ENCODE measurements around the gene CYLD. TPM values are rescaled to one million over a fixed set of nuclear protein-coding genes. Genes with fewer than 3 reads are reported as not detected.

CYLD gene
- polyA plus RNA-seq, 1 donor from 2014 or later = 27.6 TPM

GRCh38 chr16:50702725-50703124 is 39.2 kb upstream of the CYLD start:
- H3K4me3 ChIP-seq (ENCODE audit: low read length) = no peak overlapping the region
- no peaks in the 10 kb centered on the region for H3K79me2 ChIP-seq (replicated peaks; ENCODE audit: insufficient read depth, low read length)
- H3K9me2 ChIP-seq (ENCODE audit: insufficient read depth, low read length) = no peaks in the 10 kb centered on the region
- no peaks in the 10 kb centered on the region for H3F3A ChIP-seq (ENCODE audit: insufficient read depth, low read length, poor library complexity, severe bottlenecking)
- H3K4me2 ChIP-seq (ENCODE audit: low read length) = no peak overlapping the region
- H2AFZ ChIP-seq (ENCODE audit: low read depth, low read length) = no peak overlapping the region
- H3K27me3 ChIP-seq (ENCODE audit: insufficient read depth, low read depth, low read length) = no peaks in the 10 kb centered on the region
- H3K36me3 ChIP-seq (ENCODE audit: insufficient read depth, low read length) = no peaks in the 10 kb centered on the region
- H3K9ac ChIP-seq (ENCODE audit: low read length) = no peak overlapping the region
- peaks cover 6% of the 10 kb centered on the region for H3K9me3 ChIP-seq (ENCODE audit: low read length)
- no peak overlapping the region for H3K27ac ChIP-seq (ENCODE audit: low read length)
- TF ChIP-seq REST (IDR thresholded peaks at IDR 0.05; ENCODE audit: borderline replicate concordance) (no peak), EP300 (conservative IDR thresholded peaks at IDR 0.05; ENCODE audit: poor library complexity, severe bottlenecking) (no peak), EZH2 (IDR thresholded peaks at IDR 0.05; ENCODE audit: borderline replicate concordance, insufficient read depth, low read length, poor library complexity, severe bottlenecking) (no peak), MXI1 (conservative IDR thresholded peaks at IDR 0.05; ENCODE audit: poor library complexity, severe bottlenecking) (no peak), POLR2AphosphoS5 (IDR thresholded peaks at IDR 0.05) (no peak), TAF1 (IDR thresholded peaks at IDR 0.05; ENCODE audit: low read depth) (no peak), RAD21 (conservative IDR thresholded peaks at IDR 0.05) (no peak), SMC3 (conservative IDR thresholded peaks at IDR 0.05; ENCODE audit: poor library complexity) (no peak)
- TF ChIP-seq, protein P1, sequence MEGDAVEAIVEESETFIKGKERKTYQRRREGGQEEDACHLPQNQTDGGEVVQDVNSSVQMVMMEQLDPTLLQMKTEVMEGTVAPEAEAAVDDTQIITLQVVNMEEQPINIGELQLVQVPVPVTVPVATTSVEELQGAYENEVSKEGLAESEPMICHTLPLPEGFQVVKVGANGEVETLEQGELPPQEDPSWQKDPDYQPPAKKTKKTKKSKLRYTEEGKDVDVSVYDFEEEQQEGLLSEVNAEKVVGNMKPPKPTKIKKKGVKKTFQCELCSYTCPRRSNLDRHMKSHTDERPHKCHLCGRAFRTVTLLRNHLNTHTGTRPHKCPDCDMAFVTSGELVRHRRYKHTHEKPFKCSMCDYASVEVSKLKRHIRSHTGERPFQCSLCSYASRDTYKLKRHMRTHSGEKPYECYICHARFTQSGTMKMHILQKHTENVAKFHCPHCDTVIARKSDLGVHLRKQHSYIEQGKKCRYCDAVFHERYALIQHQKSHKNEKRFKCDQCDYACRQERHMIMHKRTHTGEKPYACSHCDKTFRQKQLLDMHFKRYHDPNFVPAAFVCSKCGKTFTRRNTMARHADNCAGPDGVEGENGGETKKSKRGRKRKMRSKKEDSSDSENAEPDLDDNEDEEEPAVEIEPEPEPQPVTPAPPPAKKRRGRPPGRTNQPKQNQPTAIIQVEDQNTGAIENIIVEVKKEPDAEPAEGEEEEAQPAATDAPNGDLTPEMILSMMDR (IDR thresholded peaks at IDR 0.05; ENCODE audit: poor library complexity, severe bottlenecking) = no peak
- no peaks in the 10 kb centered on the region for H4K20me1 ChIP-seq (ENCODE audit: insufficient read depth)

DNA sequence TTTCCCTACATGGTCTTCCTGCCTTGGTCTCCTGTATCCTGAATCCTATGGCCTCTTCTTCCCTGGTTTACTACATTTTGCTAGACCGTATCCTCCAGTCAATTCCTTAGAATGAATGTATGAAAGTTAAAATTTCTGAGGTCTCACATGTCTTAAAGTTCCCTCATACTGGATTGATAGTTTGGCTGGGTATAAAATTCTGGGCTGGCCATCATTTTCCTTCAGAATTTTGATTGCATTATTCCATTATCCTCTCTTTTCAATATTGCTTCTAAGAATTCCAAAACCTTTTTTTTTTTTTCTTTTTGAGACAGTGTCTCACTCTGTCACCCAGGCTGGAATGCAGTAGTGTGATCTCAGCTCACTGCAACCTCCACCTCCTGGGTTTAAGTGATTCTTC is 37.6 kb upstream of the CYLD start:
- Histone ChIP-seq H2AFZ (ENCODE audit: low read depth, low read length) (no peak overlapping the region), H4K20me1 (ENCODE audit: insufficient read depth) (no peaks in the 10 kb centered on the region), H3K9me3 (ENCODE audit: low read length) (peaks cover 6% of the 10 kb centered on the region), H3K27me3 (ENCODE audit: insufficient read depth, low read depth, low read length) (no peaks in the 10 kb centered on the region), H3K9ac (ENCODE audit: low read length) (no peak overlapping the region), H3K9me2 (ENCODE audit: insufficient read depth, low read length) (no peaks in the 10 kb centered on the region), H3K79me2 (replicated peaks; ENCODE audit: insufficient read depth, low read length) (no peaks in the 10 kb centered on the region), H3F3A (ENCODE audit: insufficient read depth, low read length, poor library complexity, severe bottlenecking) (no peaks in the 10 kb centered on the region), H3K27ac (ENCODE audit: low read length) (no peak overlapping the region), H3K4me3 (ENCODE audit: low read length) (no peak overlapping the region), H3K36me3 (ENCODE audit: insufficient read depth, low read length) (no peaks in the 10 kb centered on the region), H3K4me2 (ENCODE audit: low read length) (no peak overlapping the region)
- TF ChIP-seq REST (IDR thresholded peaks at IDR 0.05; ENCODE audit: borderline replicate concordance) (no peak), EZH2 (IDR thresholded peaks at IDR 0.05; ENCODE audit: borderline replicate concordance, insufficient read depth, low read length, poor library complexity, severe bottlenecking) (no peak), MXI1 (conservative IDR thresholded peaks at IDR 0.05; ENCODE audit: poor library complexity, severe bottlenecking) (no peak), RAD21 (conservative IDR thresholded peaks at IDR 0.05) (no peak), EP300 (conservative IDR thresholded peaks at IDR 0.05; ENCODE audit: poor library complexity, severe bottlenecking) (no peak), POLR2AphosphoS5 (IDR thresholded peaks at IDR 0.05) (no peak), TAF1 (IDR thresholded peaks at IDR 0.05; ENCODE audit: low read depth) (no peak), SMC3 (conservative IDR thresholded peaks at IDR 0.05; ENCODE audit: poor library complexity) (no peak)
- TF ChIP-seq, protein P1 (IDR thresholded peaks at IDR 0.05; ENCODE audit: poor library complexity, severe bottlenecking) = no peak

All from neural cell (in vitro differentiated cells).